ENCODE measurements around the gene DCAF5.

GRCh38 chr14:69008421-69008884 lies 144.5 kb downstream of the DCAF5 start:
- TF ChIP-seq CTCF (conservative IDR thresholded peaks at IDR 0.05; ENCODE audit: low read depth, low read length) (no peak), EZH2 (IDR thresholded peaks at IDR 0.05; ENCODE audit: borderline replicate concordance, low read depth, low read length, poor library complexity, severe bottlenecking) (no peak)

All from A673 (cell line).